Measurements from ENCODE around the gene KAT5. TPM values are rescaled to one million over a fixed set of nuclear protein-coding genes. Genes with fewer than 3 reads are reported as not detected.

The KAT5 gene
- total and polyA plus RNA-seq, 2 donors (not counting 3 experiments of a cell fraction or from before 2014, with no cell fraction given): 35.8 to 48.8 TPM

- TF ChIP-seq POLR2AphosphoS5 (IDR thresholded peaks at IDR 0.05; ENCODE audit: insufficient read depth, low read depth, low read length): no peak
- no peak for TF ChIP-seq MYC (IDR thresholded peaks at IDR 0.05; ENCODE audit: low read depth, low read length)
- TF ChIP-seq FOS (IDR thresholded peaks at IDR 0.05; ENCODE audit: borderline replicate concordance, insufficient read depth, low read length): no peak
- TF ChIP-seq POLR2A (IDR thresholded peaks at IDR 0.05; ENCODE audit: low read depth, low read length): no peak
- peak in 1 of 2 donors; percentile 15 for TF ChIP-seq CTCF (IDR thresholded peaks at IDR 0.05; ENCODE audit: extremely low read depth in 1 of 2, insufficient read depth in 1 of 2, low read depth in 1 of 2, low read length in 2 of 2)
- Histone ChIP-seq H2AFZ (ENCODE audit: low read depth, low read length) (no peak overlapping the region), H3K9ac (replicated peaks; ENCODE audit: extremely low read depth, insufficient read depth, low read length) (no peak overlapping the region), H4K20me1 (replicated peaks; ENCODE audit: control insufficient read depth, extremely low read depth, insufficient read depth, low read length) (no peaks in the 10 kb centered on the region), H3K4me2 (ENCODE audit: insufficient read depth, low read length) (no peak overlapping the region), H3K4me3 (replicated peaks in 1 of 3; ENCODE audit: insufficient read depth in 1 of 3, low read depth in 1 of 3, low read length in 3 of 3) (no peak overlapping the region), H3K27ac (ENCODE audit: insufficient read depth, low read depth, low read length) (no peak overlapping the region), H3K4me1 (ENCODE audit: control insufficient read depth, extremely low read depth, insufficient read depth, low read length) (no peaks in the 10 kb centered on the region), H3K9me1 (replicated peaks; ENCODE audit: control insufficient read depth, extremely low read depth, insufficient read depth, low read length) (no peaks in the 10 kb centered on the region), H3K9me3 (replicated peaks; ENCODE audit: control insufficient read depth, insufficient read depth, low read length) (no peaks in the 10 kb centered on the region), H3K79me2 (ENCODE audit: control insufficient read depth, insufficient read depth, low read length) (no peaks in the 10 kb centered on the region), H3K27me3 (ENCODE audit: control insufficient read depth in 2 of 2, insufficient read depth in 2 of 2, low read length in 2 of 2) (peaks cover 9 to 18% of the 10 kb centered on the region in 2 experiments), H3K36me3 (ENCODE audit: control insufficient read depth in 2 of 2, extremely low read depth in 1 of 2, insufficient read depth in 2 of 2, low read length in 2 of 2) (no peaks in the 10 kb centered on the region)
- DNase-seq (ENCODE audit: low read depth, low spot score) (peak; percentile 28), FAIRE-seq (peak; percentile 21)
- intact Hi-C loops (cut with micrococcal nuclease) (no loop called here), dilution Hi-C loops (cut with MboI; ENCODE audit: extremely low pct_ligation_motif_present, low sequenced_read_pairs) (no loop called here)
- ChIA-PET CTCF (interaction anchor here (0.6 to 1.3 kb wide), 10 partner anchors 9 to 946 kb away, joined by 3 to 12 read pairs (median 4); no protein-coding TSS in a partner anchor), POLR2A (no interaction called here)
- no TSS peak for BruUV-seq (replicated peaks)
These were observed 32.1 kb downstream of the KAT5 start for GRCh38 chr11:65744026-65744698.

- Histone ChIP-seq H3K4me3 (replicated peaks in 1 of 3; ENCODE audit: insufficient read depth in 1 of 3, low read depth in 1 of 3, low read length in 3 of 3) (no peak overlapping the region), H3K36me3 (ENCODE audit: control insufficient read depth in 2 of 2, extremely low read depth in 1 of 2, insufficient read depth in 2 of 2, low read length in 2 of 2) (no peaks in the 10 kb centered on the region), H3K27me3 (ENCODE audit: control insufficient read depth in 2 of 2, insufficient read depth in 2 of 2, low read length in 2 of 2) (peaks cover 13 to 24% of the 10 kb centered on the region in 2 experiments), H3K9ac (replicated peaks; ENCODE audit: extremely low read depth, insufficient read depth, low read length) (no peak overlapping the region), H4K20me1 (replicated peaks; ENCODE audit: control insufficient read depth, extremely low read depth, insufficient read depth, low read length) (no peaks in the 10 kb centered on the region), H3K4me2 (ENCODE audit: insufficient read depth, low read length) (no peak overlapping the region), H3K9me1 (replicated peaks; ENCODE audit: control insufficient read depth, extremely low read depth, insufficient read depth, low read length) (no peaks in the 10 kb centered on the region), H2AFZ (ENCODE audit: low read depth, low read length) (no peak overlapping the region), H3K79me2 (ENCODE audit: control insufficient read depth, insufficient read depth, low read length) (no peaks in the 10 kb centered on the region), H3K4me1 (ENCODE audit: control insufficient read depth, extremely low read depth, insufficient read depth, low read length) (no peaks in the 10 kb centered on the region), H3K9me3 (replicated peaks; ENCODE audit: control insufficient read depth, insufficient read depth, low read length) (no peaks in the 10 kb centered on the region), H3K27ac (ENCODE audit: insufficient read depth, low read depth, low read length) (no peak overlapping the region)
- FAIRE-seq (no peak), DNase-seq (ENCODE audit: low read depth, low spot score) (no peak)
- BruUV-seq (replicated peaks): no TSS peak
- ChIA-PET CTCF (interaction anchor here (0.6 to 1.3 kb wide), 11 partner anchors 9 to 947 kb away, joined by 3 to 12 read pairs (median 4); partner anchors contain the start of gene FIBP), POLR2A (no interaction called here)
- TF ChIP-seq POLR2A (IDR thresholded peaks at IDR 0.05; ENCODE audit: low read depth, low read length) (no peak), EZH2 (IDR thresholded peaks at IDR 0.05; ENCODE audit: borderline replicate concordance, low read depth, low read length, severe bottlenecking) (no peak), FOS (IDR thresholded peaks at IDR 0.05; ENCODE audit: borderline replicate concordance, insufficient read depth, low read length) (no peak), CTCF (IDR thresholded peaks at IDR 0.05; ENCODE audit: extremely low read depth in 1 of 2, insufficient read depth in 1 of 2, low read depth in 1 of 2, low read length in 2 of 2) (no peak), GATA2 (IDR thresholded peaks at IDR 0.05; ENCODE audit: insufficient read depth, insufficient read length, low read depth, low read length) (no peak), JUN (IDR thresholded peaks at IDR 0.05; ENCODE audit: borderline replicate concordance, insufficient read depth, insufficient read length, low read depth) (no peak), MYC (IDR thresholded peaks at IDR 0.05; ENCODE audit: low read depth, low read length) (no peak), POLR2AphosphoS5 (IDR thresholded peaks at IDR 0.05; ENCODE audit: insufficient read depth, low read depth, low read length) (no peak), MAX (IDR thresholded peaks at IDR 0.05; ENCODE audit: insufficient read depth, insufficient read length) (no peak)
- intact Hi-C loops (cut with micrococcal nuclease) (no loop called here), dilution Hi-C loops (cut with MboI; ENCODE audit: extremely low pct_ligation_motif_present, low sequenced_read_pairs) (no loop called here)
These were observed 32.6 kb downstream of the KAT5 start for GRCh38 chr11:65744699-65745042.

All from endothelial cell of umbilical vein (primary cell).